ENCODE measurements around the gene CD82. TPM values are rescaled to one million over a fixed set of nuclear protein-coding genes. Genes with fewer than 3 reads are reported as not detected.
A peak's percentile ranks its signal among the peaks of the same experiment; 100 is the strongest.

Gene CD82
- total RNA-seq, 1 donor, result 23.2 TPM

GRCh38 chr11:44609783-44610155 lies 44.3 kb downstream of the CD82 start:
- peak; percentile 8 for DNase-seq (ENCODE audit: insufficient read length, low spot score, missing footprints)
- Histone ChIP-seq H3K4me1 (ENCODE audit: insufficient read depth, low read length) (peaks cover 30% of the 10 kb centered on the region), H3K9me3 (ENCODE audit: low read depth, low read length) (no peaks in the 10 kb centered on the region), H3K36me3 (ENCODE audit: insufficient read depth, low read length) (peaks cover 17% of the 10 kb centered on the region), H4K20me1 (ENCODE audit: insufficient read depth, low read length) (no peaks in the 10 kb centered on the region), H3K4me2 (ENCODE audit: insufficient read depth, low read length) (no peak overlapping the region), H3K27me3 (ENCODE audit: insufficient read depth, low read length) (no peaks in the 10 kb centered on the region), H3K4me3 (ENCODE audit: insufficient read depth, low read length) (no peak overlapping the region), H3K79me2 (ENCODE audit: insufficient read depth, low read length) (no peaks in the 10 kb centered on the region), H2AFZ (ENCODE audit: low read length) (no peak overlapping the region), H3K27ac (ENCODE audit: low read depth, low read length) (no peak overlapping the region)
- TF ChIP-seq CTCF (IDR thresholded peaks at IDR 0.05; ENCODE audit: extremely low read depth, low read depth, low read length), result no peak

GRCh38 chr11:44610186-44610955 lies 44.9 kb downstream of the CD82 start:
- no peak for TF ChIP-seq CTCF (IDR thresholded peaks at IDR 0.05; ENCODE audit: extremely low read depth, low read depth, low read length)
- Histone ChIP-seq H3K27me3 (ENCODE audit: insufficient read depth, low read length) (no peaks in the 10 kb centered on the region), H3K4me1 (ENCODE audit: insufficient read depth, low read length) (peaks cover 28% of the 10 kb centered on the region), H3K27ac (ENCODE audit: low read depth, low read length) (no peak overlapping the region), H3K4me3 (ENCODE audit: insufficient read depth, low read length) (no peak overlapping the region), H3K4me2 (ENCODE audit: insufficient read depth, low read length) (no peak overlapping the region), H4K20me1 (ENCODE audit: insufficient read depth, low read length) (no peaks in the 10 kb centered on the region), H3K9me3 (ENCODE audit: low read depth, low read length) (no peaks in the 10 kb centered on the region), H3K79me2 (ENCODE audit: insufficient read depth, low read length) (no peaks in the 10 kb centered on the region), H3K36me3 (ENCODE audit: insufficient read depth, low read length) (peaks cover 16% of the 10 kb centered on the region), H2AFZ (ENCODE audit: low read length) (no peak overlapping the region)
- DNase-seq (ENCODE audit: insufficient read length, low spot score, missing footprints), result peak; percentile 15

- no peaks in the 10 kb centered on the region for H3K79me2 ChIP-seq (ENCODE audit: insufficient read depth, low read length)
- peak; percentile 62 for DNase-seq (ENCODE audit: insufficient read length, low spot score, missing footprints)
- H3K4me3 ChIP-seq (ENCODE audit: insufficient read depth, low read length), result no peak overlapping the region
- no peaks in the 10 kb centered on the region for H4K20me1 ChIP-seq (ENCODE audit: insufficient read depth, low read length)
- H3K36me3 ChIP-seq (ENCODE audit: insufficient read depth, low read length), result peaks cover 15% of the 10 kb centered on the region
- peaks cover 28% of the 10 kb centered on the region for H3K4me1 ChIP-seq (ENCODE audit: insufficient read depth, low read length)
- no peaks in the 10 kb centered on the region for H3K27me3 ChIP-seq (ENCODE audit: insufficient read depth, low read length)
- no peak overlapping the region for H3K27ac ChIP-seq (ENCODE audit: low read depth, low read length)
- TF ChIP-seq CTCF (IDR thresholded peaks at IDR 0.05; ENCODE audit: extremely low read depth, low read depth, low read length), result no peak
- no peak overlapping the region for H2AFZ ChIP-seq (ENCODE audit: low read length)
- H3K4me2 ChIP-seq (ENCODE audit: insufficient read depth, low read length), result no peak overlapping the region
- H3K9me3 ChIP-seq (ENCODE audit: low read depth, low read length), result no peaks in the 10 kb centered on the region
Measured at GRCh38 chr11:44611088-44611487, 45.6 kb downstream of the CD82 start.

- no peaks in the 10 kb centered on the region for H3K9me3 ChIP-seq (ENCODE audit: low read depth, low read length)
- no peaks in the 10 kb centered on the region for H3K79me2 ChIP-seq (ENCODE audit: insufficient read depth, low read length)
- no peaks in the 10 kb centered on the region for H3K27me3 ChIP-seq (ENCODE audit: insufficient read depth, low read length)
- no peak overlapping the region for H3K4me3 ChIP-seq (ENCODE audit: insufficient read depth, low read length)
- H3K4me2 ChIP-seq (ENCODE audit: insufficient read depth, low read length), result no peak overlapping the region
- no peak overlapping the region for H2AFZ ChIP-seq (ENCODE audit: low read length)
- no peaks in the 10 kb centered on the region for H4K20me1 ChIP-seq (ENCODE audit: insufficient read depth, low read length)
- peaks cover 13% of the 10 kb centered on the region for H3K36me3 ChIP-seq (ENCODE audit: insufficient read depth, low read length)
- no peak overlapping the region for H3K27ac ChIP-seq (ENCODE audit: low read depth, low read length)
- TF ChIP-seq CTCF (IDR thresholded peaks at IDR 0.05; ENCODE audit: extremely low read depth, low read depth, low read length), result no peak
- DNase-seq (ENCODE audit: insufficient read length, low spot score, missing footprints), result peak; percentile 62
- H3K4me1 ChIP-seq (ENCODE audit: insufficient read depth, low read length), result peaks cover 25% of the 10 kb centered on the region
Measured at GRCh38 chr11:44611687-44612434, 46.4 kb downstream of the CD82 start.
